Liver (tissue), 9 donors: ENCODE measurements around the gene COL3A1. TPM values are rescaled to one million over a fixed set of nuclear protein-coding genes. Genes with fewer than 3 reads are reported as not detected.

Experiments
- DNase-seq: peaks from one replicate; pipeline ENCODE4 v3.0.0-alpha.2; 2017; ENCODE audit warnings: low spot score
- H3K27ac ChIP-seq, 2 donors: one replicate each; pipeline ENCODE4 v1.7.0; 2013; ENCODE audit warnings: inconsistent platforms in 2 of 2, low read length in 2 of 2, control low read depth in 1 of 2, low read depth in 1 of 2, mild to moderate bottlenecking in 1 of 2
- H3K27me3 ChIP-seq, 4 donors: one replicate each; pipeline versions ENCODE4 v1.6.1 to v1.7.0; 2013; ENCODE audit warnings: low read length in 3 of 4, inconsistent platforms in 1 of 4, mild to moderate bottlenecking in 1 of 4, moderate library complexity in 1 of 4; ENCODE audit not compliant: control insufficient read depth in 4 of 4, insufficient read depth in 4 of 4
- H3K36me3 ChIP-seq, 4 donors: one replicate each; pipeline versions ENCODE4 v1.6.1 to v1.7.0; 2013; ENCODE audit warnings: low read length in 3 of 4, mild to moderate bottlenecking in 3 of 4, low read depth in 1 of 4, moderate library complexity in 1 of 4; ENCODE audit not compliant: control insufficient read depth in 4 of 4, insufficient read depth in 3 of 4
- H3K4me1 ChIP-seq, 4 donors: one replicate each; pipeline versions ENCODE4 v1.6.1 to v1.7.0; 2013; ENCODE audit warnings: low read length in 3 of 4, mild to moderate bottlenecking in 3 of 4, moderate library complexity in 1 of 4; ENCODE audit not compliant: control insufficient read depth in 4 of 4, insufficient read depth in 4 of 4
- H3K4me3 ChIP-seq, 3 donors: one replicate each; pipeline versions ENCODE4 v1.6.1 to v1.7.0; 2013; ENCODE audit warnings: low read length in 3 of 3, control low read depth in 1 of 3, low read depth in 1 of 3, mild to moderate bottlenecking in 1 of 3
- H3K9ac ChIP-seq, 2 donors: one replicate each; pipeline ENCODE4 v1.7.0; 2013; ENCODE audit warnings: low read length in 2 of 2, mild to moderate bottlenecking in 2 of 2, moderate library complexity in 2 of 2, control low read depth in 1 of 2, low read depth in 1 of 2
- H3K9me3 ChIP-seq, 4 donors: one replicate each; pipeline versions ENCODE4 v1.6.1 to v1.7.0; 2013; ENCODE audit warnings: low read length in 3 of 4; ENCODE audit not compliant: control insufficient read depth in 4 of 4
- FOXA1 ChIP-seq: IDR thresholded peaks from 2 replicates; pipeline ENCODE4 v1.6.1; 2016; ENCODE audit warnings: antibody characterized with exemption
- FOXA2 ChIP-seq: IDR thresholded peaks from 2 replicates; pipeline ENCODE4 v1.6.1; 2016; ENCODE audit warnings: antibody characterized with exemption
- HNF4A ChIP-seq, 2 donors: conservative IDR thresholded peaks; 2 replicates each; pipeline ENCODE4 v1.6.1; 2016; ENCODE audit warnings: antibody characterized with exemption in 2 of 2, mild to moderate bottlenecking in 2 of 2
- MAX ChIP-seq: IDR thresholded peaks from 2 replicates; pipeline ENCODE4 v1.6.1; 2016; ENCODE audit warnings: antibody characterized with exemption
- NR2F2 ChIP-seq: IDR thresholded peaks from 2 replicates; pipeline ENCODE4 v1.6.1; 2016; ENCODE audit warnings: antibody characterized with exemption
- RXRA ChIP-seq, 2 donors: IDR thresholded peaks; 2 replicates each; pipeline ENCODE4 v1.6.1; 2017 to 2018; ENCODE audit warnings: antibody characterized with exemption in 2 of 2, mild to moderate bottlenecking in 1 of 2
- SP1 ChIP-seq: IDR thresholded peaks from 2 replicates; pipeline ENCODE4 v1.6.1; 2018; ENCODE audit warnings: antibody characterized with exemption, mild to moderate bottlenecking
- TAF1 ChIP-seq: conservative IDR thresholded peaks from 2 replicates; pipeline ENCODE4 v1.6.1; 2016; ENCODE audit warnings: antibody characterized with exemption, mild to moderate bottlenecking
- WGBS: extraction: QIAGEN DNeasy Blood & Tissue Kit; methylation state at CpG from one replicate; pipeline ENCODE4 v1.1.7; 2013; 5-methylcytosine and 5-hydroxymethylcytosine counted together
- polyA plus RNA-seq, 2 donors: library from polyadenylated mRNA; stranded (reverse) in 1 of 2; unstranded in 1 of 2; fragments of 200-250 nt in 1 of 2; fragments of >200 nt in 1 of 2; fragmentation: Nextera tagmentation in 1 of 2; extraction: Ambion mirVana in 1 of 2; gene quantifications; one replicate each; pipeline versions ENCODE4 v1.2.1 to v1.2.3, GENCODE V29; 2013 to 2015
- total RNA-seq, 2 donors: library from RNA; depleted of rRNA; stranded (reverse); fragments of >200 nt; gene quantifications; one replicate each; pipeline ENCODE4 v1.2.3, GENCODE V29; 2014
- TF ChIP-seq, protein P1 (sequence below): IDR thresholded peaks from 2 replicates; pipeline ENCODE4 v1.6.1; 2016; ENCODE audit warnings: antibody characterized with exemption
- TF ChIP-seq, protein P2 (sequence below): IDR thresholded peaks from 2 replicates; pipeline ENCODE4 v1.6.1; 2016; ENCODE audit warnings: antibody characterized with exemption
- TF ChIP-seq, protein P3 (sequence below): IDR thresholded peaks from 2 replicates; pipeline ENCODE4 v1.6.1; 2016; ENCODE audit warnings: antibody characterized with exemption, mild to moderate bottlenecking
- TF ChIP-seq, protein P4 (sequence below): fragments of 150-350 bp; IDR thresholded peaks from 2 replicates; pipeline ENCODE4 v1.5.1; 2017; ENCODE audit warnings: improper control_type of control experiment, low read depth, low read length; ENCODE audit not compliant: missing input control
- donor health status: healthy.
- donor health status: healthy.
- donor health status: healthy.
- donor health status: healthy.
- donor health status: healthy.

The COL3A1 gene
- total and polyA plus RNA-seq, 4 donors, result 21.4 to 207 (median 93.3) TPM

- 83% methylated on average over 4 of the region's 4 CpGs for WGBS
These were observed 82.3 kb downstream of the COL3A1 start for GRCh38 chr2:189056200-189057106.

More at GRCh38 chr2:189056200-189057106, 82.3 kb downstream of the COL3A1 start:
- Histone ChIP-seq H3K4me3 (no peak overlapping the region), H3K27me3 (no peaks in the 10 kb centered on the region), H3K27ac (no peak overlapping the region), H3K4me1 (no peaks in the 10 kb centered on the region), H3K36me3 (no peaks in the 10 kb centered on the region), H3K9ac (no peak overlapping the region), H3K9me3 (no peaks in the 10 kb centered on the region)
- no peak for DNase-seq
- TF ChIP-seq MAX (no peak), RXRA (IDR thresholded peaks at IDR 0.05) (no peak), SP1 (no peak), TAF1 (no peak), HNF4A (conservative IDR thresholded peaks at IDR 0.05) (no peak), FOXA2 (no peak), FOXA1 (no peak), NR2F2 (no peak)
- TF ChIP-seq, protein P1, sequence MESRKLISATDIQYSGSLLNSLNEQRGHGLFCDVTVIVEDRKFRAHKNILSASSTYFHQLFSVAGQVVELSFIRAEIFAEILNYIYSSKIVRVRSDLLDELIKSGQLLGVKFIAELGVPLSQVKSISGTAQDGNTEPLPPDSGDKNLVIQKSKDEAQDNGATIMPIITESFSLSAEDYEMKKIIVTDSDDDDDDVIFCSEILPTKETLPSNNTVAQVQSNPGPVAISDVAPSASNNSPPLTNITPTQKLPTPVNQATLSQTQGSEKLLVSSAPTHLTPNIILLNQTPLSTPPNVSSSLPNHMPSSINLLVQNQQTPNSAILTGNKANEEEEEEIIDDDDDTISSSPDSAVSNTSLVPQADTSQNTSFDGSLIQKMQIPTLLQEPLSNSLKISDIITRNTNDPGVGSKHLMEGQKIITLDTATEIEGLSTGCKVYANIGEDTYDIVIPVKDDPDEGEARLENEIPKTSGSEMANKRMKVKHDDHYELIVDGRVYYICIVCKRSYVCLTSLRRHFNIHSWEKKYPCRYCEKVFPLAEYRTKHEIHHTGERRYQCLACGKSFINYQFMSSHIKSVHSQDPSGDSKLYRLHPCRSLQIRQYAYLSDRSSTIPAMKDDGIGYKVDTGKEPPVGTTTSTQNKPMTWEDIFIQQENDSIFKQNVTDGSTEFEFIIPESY, result no peak
- TF ChIP-seq, protein P2, sequence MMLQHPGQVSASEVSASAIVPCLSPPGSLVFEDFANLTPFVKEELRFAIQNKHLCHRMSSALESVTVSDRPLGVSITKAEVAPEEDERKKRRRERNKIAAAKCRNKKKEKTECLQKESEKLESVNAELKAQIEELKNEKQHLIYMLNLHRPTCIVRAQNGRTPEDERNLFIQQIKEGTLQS, result no peak
- TF ChIP-seq, protein P3, sequence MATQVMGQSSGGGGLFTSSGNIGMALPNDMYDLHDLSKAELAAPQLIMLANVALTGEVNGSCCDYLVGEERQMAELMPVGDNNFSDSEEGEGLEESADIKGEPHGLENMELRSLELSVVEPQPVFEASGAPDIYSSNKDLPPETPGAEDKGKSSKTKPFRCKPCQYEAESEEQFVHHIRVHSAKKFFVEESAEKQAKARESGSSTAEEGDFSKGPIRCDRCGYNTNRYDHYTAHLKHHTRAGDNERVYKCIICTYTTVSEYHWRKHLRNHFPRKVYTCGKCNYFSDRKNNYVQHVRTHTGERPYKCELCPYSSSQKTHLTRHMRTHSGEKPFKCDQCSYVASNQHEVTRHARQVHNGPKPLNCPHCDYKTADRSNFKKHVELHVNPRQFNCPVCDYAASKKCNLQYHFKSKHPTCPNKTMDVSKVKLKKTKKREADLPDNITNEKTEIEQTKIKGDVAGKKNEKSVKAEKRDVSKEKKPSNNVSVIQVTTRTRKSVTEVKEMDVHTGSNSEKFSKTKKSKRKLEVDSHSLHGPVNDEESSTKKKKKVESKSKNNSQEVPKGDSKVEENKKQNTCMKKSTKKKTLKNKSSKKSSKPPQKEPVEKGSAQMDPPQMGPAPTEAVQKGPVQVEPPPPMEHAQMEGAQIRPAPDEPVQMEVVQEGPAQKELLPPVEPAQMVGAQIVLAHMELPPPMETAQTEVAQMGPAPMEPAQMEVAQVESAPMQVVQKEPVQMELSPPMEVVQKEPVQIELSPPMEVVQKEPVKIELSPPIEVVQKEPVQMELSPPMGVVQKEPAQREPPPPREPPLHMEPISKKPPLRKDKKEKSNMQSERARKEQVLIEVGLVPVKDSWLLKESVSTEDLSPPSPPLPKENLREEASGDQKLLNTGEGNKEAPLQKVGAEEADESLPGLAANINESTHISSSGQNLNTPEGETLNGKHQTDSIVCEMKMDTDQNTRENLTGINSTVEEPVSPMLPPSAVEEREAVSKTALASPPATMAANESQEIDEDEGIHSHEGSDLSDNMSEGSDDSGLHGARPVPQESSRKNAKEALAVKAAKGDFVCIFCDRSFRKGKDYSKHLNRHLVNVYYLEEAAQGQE, result no peak
- TF ChIP-seq, protein P4, sequence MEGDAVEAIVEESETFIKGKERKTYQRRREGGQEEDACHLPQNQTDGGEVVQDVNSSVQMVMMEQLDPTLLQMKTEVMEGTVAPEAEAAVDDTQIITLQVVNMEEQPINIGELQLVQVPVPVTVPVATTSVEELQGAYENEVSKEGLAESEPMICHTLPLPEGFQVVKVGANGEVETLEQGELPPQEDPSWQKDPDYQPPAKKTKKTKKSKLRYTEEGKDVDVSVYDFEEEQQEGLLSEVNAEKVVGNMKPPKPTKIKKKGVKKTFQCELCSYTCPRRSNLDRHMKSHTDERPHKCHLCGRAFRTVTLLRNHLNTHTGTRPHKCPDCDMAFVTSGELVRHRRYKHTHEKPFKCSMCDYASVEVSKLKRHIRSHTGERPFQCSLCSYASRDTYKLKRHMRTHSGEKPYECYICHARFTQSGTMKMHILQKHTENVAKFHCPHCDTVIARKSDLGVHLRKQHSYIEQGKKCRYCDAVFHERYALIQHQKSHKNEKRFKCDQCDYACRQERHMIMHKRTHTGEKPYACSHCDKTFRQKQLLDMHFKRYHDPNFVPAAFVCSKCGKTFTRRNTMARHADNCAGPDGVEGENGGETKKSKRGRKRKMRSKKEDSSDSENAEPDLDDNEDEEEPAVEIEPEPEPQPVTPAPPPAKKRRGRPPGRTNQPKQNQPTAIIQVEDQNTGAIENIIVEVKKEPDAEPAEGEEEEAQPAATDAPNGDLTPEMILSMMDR, result no peak
